ENCODE measurements around the gene RPS23.

The RPS23 gene

DNA sequence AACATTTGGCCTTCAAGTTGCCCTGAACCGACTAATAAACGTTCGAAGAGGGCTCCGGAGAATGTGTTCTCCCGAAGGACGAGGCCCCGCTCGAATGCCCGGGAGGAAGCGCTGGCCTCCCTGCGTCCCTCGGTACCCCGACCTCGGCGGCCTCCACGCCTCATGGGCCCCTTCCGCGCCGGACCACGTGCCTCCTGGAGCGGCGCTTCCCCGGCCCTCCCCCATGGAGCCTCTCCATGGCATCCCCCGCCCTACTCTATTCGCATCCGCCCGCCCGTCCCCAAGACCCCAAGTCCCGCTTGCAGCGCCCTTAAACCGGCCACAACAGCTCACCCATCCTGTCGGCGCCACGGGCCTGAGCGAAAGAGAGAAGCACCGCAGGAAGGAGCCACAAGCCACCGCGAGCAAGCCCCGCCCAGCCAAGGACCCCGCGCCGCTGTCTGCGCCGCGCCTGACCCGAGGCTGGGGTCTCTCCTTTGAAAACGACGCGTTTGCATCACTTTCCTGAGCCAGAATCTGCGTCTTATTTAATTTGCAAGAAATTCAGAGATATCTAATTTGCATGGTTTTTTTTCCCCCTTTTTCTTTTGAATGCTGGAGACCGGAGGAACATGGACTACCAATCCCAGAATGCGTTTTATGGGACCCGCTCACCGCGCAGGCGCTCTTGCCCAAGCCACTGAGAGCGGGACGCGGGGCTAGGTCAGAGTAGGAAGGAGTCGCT is at the start of gene RPS23:
RPS23 (minus strand) TSS at position 368 of the 724 bp plus-strand sequence; CDS start at position 337, 31 bp downstream.
- H3K4me3 ChIP-seq (ENCODE audit: low read depth, low read length) = peak within 1 kb of the TSS; percentile 99
- TF ChIP-seq, protein P1, sequence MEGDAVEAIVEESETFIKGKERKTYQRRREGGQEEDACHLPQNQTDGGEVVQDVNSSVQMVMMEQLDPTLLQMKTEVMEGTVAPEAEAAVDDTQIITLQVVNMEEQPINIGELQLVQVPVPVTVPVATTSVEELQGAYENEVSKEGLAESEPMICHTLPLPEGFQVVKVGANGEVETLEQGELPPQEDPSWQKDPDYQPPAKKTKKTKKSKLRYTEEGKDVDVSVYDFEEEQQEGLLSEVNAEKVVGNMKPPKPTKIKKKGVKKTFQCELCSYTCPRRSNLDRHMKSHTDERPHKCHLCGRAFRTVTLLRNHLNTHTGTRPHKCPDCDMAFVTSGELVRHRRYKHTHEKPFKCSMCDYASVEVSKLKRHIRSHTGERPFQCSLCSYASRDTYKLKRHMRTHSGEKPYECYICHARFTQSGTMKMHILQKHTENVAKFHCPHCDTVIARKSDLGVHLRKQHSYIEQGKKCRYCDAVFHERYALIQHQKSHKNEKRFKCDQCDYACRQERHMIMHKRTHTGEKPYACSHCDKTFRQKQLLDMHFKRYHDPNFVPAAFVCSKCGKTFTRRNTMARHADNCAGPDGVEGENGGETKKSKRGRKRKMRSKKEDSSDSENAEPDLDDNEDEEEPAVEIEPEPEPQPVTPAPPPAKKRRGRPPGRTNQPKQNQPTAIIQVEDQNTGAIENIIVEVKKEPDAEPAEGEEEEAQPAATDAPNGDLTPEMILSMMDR (IDR thresholded peaks at IDR 0.05; ENCODE audit: low read depth, low read length) = no peak

DNA sequence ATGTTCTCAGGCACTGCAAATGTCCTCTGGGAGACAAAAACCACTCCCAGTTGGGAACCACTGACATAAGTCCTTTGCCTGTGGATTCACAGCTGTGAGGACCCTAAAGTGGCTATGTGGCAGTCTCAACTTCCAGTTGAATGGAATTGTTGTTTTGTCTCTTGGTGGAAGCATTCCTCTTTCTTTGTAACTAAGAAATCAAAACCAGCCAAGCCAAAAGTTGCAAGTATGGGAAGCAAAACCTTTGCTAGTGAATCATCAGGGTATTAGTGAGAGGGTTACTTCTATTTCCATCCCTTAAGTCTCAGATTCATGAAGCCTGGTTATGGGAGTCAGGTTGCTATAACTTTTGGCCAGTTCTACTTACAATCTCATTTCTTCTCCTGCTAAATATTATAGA is 49.8 kb upstream of the RPS23 start:
- no peak overlapping the region for H3K4me3 ChIP-seq (ENCODE audit: low read depth, low read length)
- TF ChIP-seq, protein P1 (IDR thresholded peaks at IDR 0.05; ENCODE audit: low read depth, low read length) = no peak

DNA sequence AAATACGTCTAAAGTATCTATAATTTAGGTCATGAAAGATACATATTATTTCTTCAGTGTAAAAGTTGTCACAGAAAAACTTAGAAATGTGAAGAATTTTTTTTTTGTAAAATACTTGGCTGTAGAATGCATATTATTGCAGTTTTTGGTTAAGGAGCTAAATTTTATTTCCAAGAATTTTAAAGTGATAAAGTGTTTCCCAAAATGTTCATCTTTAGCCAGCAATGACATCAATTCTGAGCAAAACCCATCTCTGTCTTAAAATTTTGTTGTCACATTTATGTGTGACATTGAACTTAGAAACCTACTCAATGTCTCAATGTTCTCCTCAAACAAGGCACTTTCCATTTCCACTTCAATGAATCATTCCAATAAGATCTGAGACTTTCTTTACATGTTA is 47.8 kb upstream of the RPS23 start:
- no peak overlapping the region for H3K4me3 ChIP-seq (ENCODE audit: low read depth, low read length)
- TF ChIP-seq, protein P1 (IDR thresholded peaks at IDR 0.05; ENCODE audit: low read depth, low read length) = no peak

DNA sequence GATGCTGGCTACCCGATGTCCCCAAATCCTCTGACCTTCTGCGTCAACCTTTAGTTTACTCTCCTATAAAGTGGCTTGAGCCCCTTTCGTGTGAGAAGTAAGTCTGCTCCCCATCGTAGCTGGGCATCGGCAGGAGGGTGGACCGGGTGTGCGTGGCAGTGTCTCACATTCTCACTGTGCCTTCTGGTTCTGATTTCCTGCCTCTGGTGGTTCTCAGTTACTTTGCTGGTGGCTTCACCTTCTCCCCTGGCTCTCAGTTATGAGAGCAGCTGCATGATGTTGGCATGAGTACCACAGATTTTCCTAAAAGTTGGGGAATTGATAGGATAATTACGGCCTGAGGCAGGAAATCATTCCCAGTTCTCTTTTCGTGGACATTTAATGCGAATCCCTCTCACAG is 47.0 kb upstream of the RPS23 start:
- TF ChIP-seq, protein P1 (IDR thresholded peaks at IDR 0.05; ENCODE audit: low read depth, low read length) = no peak
- no peak overlapping the region for H3K4me3 ChIP-seq (ENCODE audit: low read depth, low read length)

DNA sequence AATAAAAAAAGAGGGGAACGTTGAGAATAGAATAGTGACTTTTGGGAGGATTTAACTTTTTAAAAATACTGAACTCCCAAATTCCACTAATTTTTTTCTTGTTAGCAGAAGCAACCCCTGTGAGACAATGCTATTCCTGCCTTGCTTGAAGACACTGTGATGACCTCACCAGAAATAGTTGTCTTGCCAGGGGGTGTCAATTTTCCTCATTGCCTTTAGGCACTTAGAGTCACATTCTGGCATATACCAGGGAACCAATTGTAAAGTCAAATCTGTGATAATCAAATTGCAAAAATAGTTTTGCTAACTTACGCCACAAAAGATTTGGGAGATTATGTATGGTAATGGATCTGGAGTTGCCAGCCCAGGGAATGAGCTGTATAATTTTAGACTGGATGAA is 42.8 kb upstream of the RPS23 start:
- no peak overlapping the region for H3K4me3 ChIP-seq (ENCODE audit: low read depth, low read length)
- TF ChIP-seq, protein P1 (IDR thresholded peaks at IDR 0.05; ENCODE audit: low read depth, low read length) = no peak

DNA sequence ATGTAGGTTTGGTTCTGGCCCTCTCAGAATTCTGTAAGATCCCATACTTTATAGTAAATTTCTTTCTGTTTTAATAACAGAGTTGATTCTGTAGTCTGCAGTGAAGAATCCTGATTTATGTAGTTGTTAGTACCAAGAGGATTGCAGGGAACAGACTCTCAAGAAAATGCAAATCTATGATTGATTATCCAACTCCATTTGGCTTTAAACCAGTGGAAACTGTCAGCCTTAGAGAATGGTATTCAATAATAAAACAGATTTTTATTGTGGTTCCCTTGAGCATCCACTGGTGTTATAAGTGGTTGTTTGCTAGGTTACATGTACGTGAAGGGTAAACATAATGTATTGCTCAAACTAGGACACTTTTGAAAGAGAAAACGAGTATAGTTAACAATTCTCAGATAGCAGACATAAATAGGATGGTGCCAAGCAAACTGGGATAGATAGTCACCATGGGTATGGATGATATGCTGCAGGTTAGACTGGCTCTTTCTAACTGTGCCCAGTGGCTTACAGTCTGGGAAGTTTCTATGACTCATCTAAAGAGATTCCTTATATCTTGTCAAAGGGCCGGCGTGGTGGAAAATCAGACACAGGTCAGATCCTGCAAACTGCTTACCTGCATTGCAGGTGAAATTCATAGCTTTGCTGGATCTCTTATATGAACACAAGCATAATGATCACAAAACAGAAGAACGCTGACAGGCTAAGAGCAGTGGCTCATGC is 41.7 kb upstream of the RPS23 start:
- no peak overlapping the region for H3K4me3 ChIP-seq (ENCODE audit: low read depth, low read length)
- TF ChIP-seq, protein P1 (IDR thresholded peaks at IDR 0.05; ENCODE audit: low read depth, low read length) = no peak

DNA sequence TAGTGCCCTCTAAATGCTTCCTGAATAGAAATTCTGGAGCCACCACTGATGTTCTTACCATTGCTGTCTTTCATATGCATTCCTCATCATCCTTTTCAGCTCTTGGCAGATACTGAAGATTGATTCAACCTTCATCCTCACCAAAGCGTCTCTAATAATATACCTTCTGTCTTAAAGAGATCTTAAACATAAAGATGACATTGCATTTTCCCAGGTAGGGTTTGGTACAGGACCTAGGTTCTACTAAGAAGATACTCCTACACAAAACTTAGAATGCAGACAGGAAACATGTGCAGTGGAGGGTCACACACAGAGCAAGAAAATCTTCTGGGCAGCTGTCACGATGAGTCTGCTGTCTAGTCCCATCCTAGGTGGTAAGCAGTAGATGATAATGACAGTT is 41.0 kb upstream of the RPS23 start:
- no peak overlapping the region for H3K4me3 ChIP-seq (ENCODE audit: low read depth, low read length)
- TF ChIP-seq, protein P1 (IDR thresholded peaks at IDR 0.05; ENCODE audit: low read depth, low read length) = no peak

Data from WI38 (cell line).